ENCODE measurements around the gene KHK.

The KHK gene

GRCh38 chr2:27126252-27126710 lies 39.7 kb downstream of the KHK start:
- no peak for DNase-seq (ENCODE audit: low read depth in 4 of 4, low spot score in 1 of 4)

- DNase-seq (ENCODE audit: low read depth in 4 of 4, low spot score in 1 of 4): no peak
Measured at GRCh38 chr2:27127883-27128667, 41.5 kb downstream of the KHK start.

- DNase-seq (ENCODE audit: low read depth in 4 of 4, low spot score in 1 of 4): no peak
Measured at GRCh38 chr2:27128668-27129571, 42.3 kb downstream of the KHK start.

- DNase-seq (ENCODE audit: low read depth in 4 of 4, low spot score in 1 of 4): no peak
Measured at GRCh38 chr2:27130396-27130795, 43.8 kb downstream of the KHK start.

GRCh38 chr2:27131429-27131828 lies 44.9 kb downstream of the KHK start:
- no peak for DNase-seq (ENCODE audit: low read depth in 4 of 4, low spot score in 1 of 4)

- peak in 1 of 4 experiments; percentile 19 for DNase-seq (ENCODE audit: low read depth in 4 of 4, low spot score in 1 of 4)
Measured at GRCh38 chr2:27133195-27133875, 46.8 kb downstream of the KHK start.

- peak; percentile 95 to 98 (median 98) for DNase-seq (ENCODE audit: low read depth in 4 of 4, low spot score in 1 of 4)
Measured at GRCh38 chr2:27133905-27134780, 47.6 kb downstream of the KHK start, which contains the start of gene PREB. PREB (minus strand) TSS chr2:27134636; CDS start chr2:27134421, 215 bp downstream.

- no peak for DNase-seq (ENCODE audit: low read depth in 4 of 4, low spot score in 1 of 4)
Measured at GRCh38 chr2:27134781-27135477, 48.4 kb downstream of the KHK start.

GRCh38 chr2:27135478-27135955 lies 48.9 kb downstream of the KHK start:
- no peak for DNase-seq (ENCODE audit: low read depth in 4 of 4, low spot score in 1 of 4)

- DNase-seq (ENCODE audit: low read depth in 4 of 4, low spot score in 1 of 4): no peak
Measured at GRCh38 chr2:27136751-27137150, 50.2 kb downstream of the KHK start.

- no peak for DNase-seq (ENCODE audit: low read depth in 4 of 4, low spot score in 1 of 4)
Measured at GRCh38 chr2:27137322-27137935, 50.9 kb downstream of the KHK start.

- no peak for DNase-seq (ENCODE audit: low read depth in 4 of 4, low spot score in 1 of 4)
Measured at GRCh38 chr2:27138111-27138510, 51.5 kb downstream of the KHK start.

- DNase-seq (ENCODE audit: low read depth in 4 of 4, low spot score in 1 of 4): no peak
Measured at GRCh38 chr2:27139310-27139709, 52.7 kb downstream of the KHK start, which contains the start of gene PRR30. PRR30 (minus strand) TSS chr2:27139410; CDS start chr2:27138329, 1,081 bp downstream.

GRCh38 chr2:27143285-27143684 lies 56.7 kb downstream of the KHK start:
- no peak for DNase-seq (ENCODE audit: low read depth in 4 of 4, low spot score in 1 of 4)

GRCh38 chr2:27145682-27146081 lies 59.1 kb downstream of the KHK start:
- DNase-seq (ENCODE audit: low read depth in 4 of 4, low spot score in 1 of 4): no peak

GRCh38 chr2:27147935-27148334 lies 61.4 kb downstream of the KHK start:
- DNase-seq (ENCODE audit: low read depth in 4 of 4, low spot score in 1 of 4): no peak

GRCh38 chr2:27148801-27149439 lies 62.3 kb downstream of the KHK start, which contains the start of gene TCF23:
TCF23 (plus strand) TSS chr2:27149004; CDS start chr2:27149134, 130 bp downstream.
- no peak for DNase-seq (ENCODE audit: low read depth in 4 of 4, low spot score in 1 of 4)

Measured in stimulated activated CD4-positive, alpha-beta T cell treated with anti-CD3 and anti-CD28 coated beads, Interleukin-1b, Interleukin-23, amount 100 ng/mL, for 24 hours (primary cell).